ENCODE data around the gene STAT3.

DNA sequence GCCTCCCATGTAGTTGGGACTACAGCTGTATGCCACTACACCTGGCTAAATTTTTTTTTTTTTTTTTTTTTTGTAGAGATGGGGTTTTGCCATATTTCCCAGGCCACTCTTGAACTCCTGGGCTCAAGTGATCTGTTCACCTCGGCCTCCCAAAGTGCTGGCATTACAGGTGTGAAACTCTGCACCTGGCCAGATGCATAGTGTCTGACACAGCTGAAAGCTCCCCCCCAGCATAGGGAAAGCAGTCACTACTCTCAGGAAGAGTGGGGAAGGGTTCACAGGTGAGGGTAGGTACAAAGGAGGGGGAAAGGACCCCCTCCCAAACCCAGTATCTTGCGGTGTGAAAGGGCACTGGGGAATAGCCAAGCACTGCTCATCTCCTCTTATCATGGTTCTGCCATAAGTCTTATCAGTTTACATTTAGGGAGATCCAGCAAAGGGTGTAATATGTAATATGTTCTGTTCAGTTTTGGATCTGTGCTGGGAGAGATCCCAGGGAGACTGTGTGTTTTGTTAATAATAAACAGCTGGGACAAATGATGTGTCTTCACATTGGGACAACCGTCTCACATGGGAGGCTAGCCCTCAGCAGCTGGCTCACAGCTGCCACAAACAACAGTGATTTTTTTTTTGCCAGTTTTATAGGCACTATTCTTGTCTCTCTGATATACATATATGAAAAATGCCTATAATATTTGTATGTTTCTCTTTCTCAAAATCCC lies 41.6 kb upstream of the STAT3 start:
- TF ChIP-seq CTCF (IDR thresholded peaks at IDR 0.05; ENCODE audit: borderline replicate concordance, extremely low read depth, low read length, poor library complexity, severe bottlenecking) = no peak
- TF ChIP-seq EZH2 (IDR thresholded peaks at IDR 0.05; ENCODE audit: borderline replicate concordance, low read depth, low read length, severe bottlenecking) = no peak
